COLO668 (cell line): ENCODE results near the gene AMMECR1L.
A peak's percentile ranks its signal among the peaks of the same experiment; 100 is the strongest.
"Not testable (repeated sequence)": the region's sequence is repeated elsewhere in the genome, so short reads cannot be mapped to it uniquely, and the experiment has no call there.

Experiments used
- DNase-seq: peaks from one replicate; lab custom pipeline; 2025; ENCODE audit not compliant: unreplicated experiment; lab: John Stamatoyannopoulos, UW

Gene AMMECR1L

GRCh38 chr2:127885780-127886592 is at the start of gene AMMECR1L:
TSS of gene AMMECR1L (minus strand) at chr2:127885956. CDS start at chr2:127874234, 11,722 bp downstream.
- DNase-seq = peak; percentile 76

- no peak for DNase-seq
Measured at GRCh38 chr2:127935337-127935736, 49.6 kb upstream of the AMMECR1L start.

GRCh38 chr2:127932199-127932876 is 46.6 kb upstream of the AMMECR1L start:
- no peak for DNase-seq

GRCh38 chr2:127929449-127929848 is 43.7 kb upstream of the AMMECR1L start:
- DNase-seq = no peak

GRCh38 chr2:127927384-127927783 is 41.6 kb upstream of the AMMECR1L start:
- no peak for DNase-seq

- no peak for DNase-seq
Measured at GRCh38 chr2:127917916-127918315, 32.2 kb upstream of the AMMECR1L start.

GRCh38 chr2:127913808-127914457 is 28.2 kb upstream of the AMMECR1L start:
- DNase-seq = no peak

- no peak for DNase-seq
Measured at GRCh38 chr2:127911737-127912136, 26.0 kb upstream of the AMMECR1L start.

- no peak for DNase-seq
Measured at GRCh38 chr2:127910415-127910814, 24.7 kb upstream of the AMMECR1L start.

- DNase-seq = peak; percentile 6
Measured at GRCh38 chr2:127909019-127909418, 23.3 kb upstream of the AMMECR1L start.

GRCh38 chr2:127907733-127908400 is 22.1 kb upstream of the AMMECR1L start:
- not testable (repeated sequence) for DNase-seq

GRCh38 chr2:127906206-127906926 is 20.6 kb upstream of the AMMECR1L start:
- DNase-seq = peak; percentile 24

- DNase-seq = no peak
Measured at GRCh38 chr2:127901339-127902056, 15.7 kb upstream of the AMMECR1L start.

GRCh38 chr2:127897531-127898211 is 11.9 kb upstream of the AMMECR1L start:
- DNase-seq = no peak

- no peak for DNase-seq
Measured at GRCh38 chr2:127893494-127893893, 7.7 kb upstream of the AMMECR1L start.

- DNase-seq = no peak
Measured at GRCh38 chr2:127893033-127893432, 7.3 kb upstream of the AMMECR1L start.

GRCh38 chr2:127891811-127892210 is 6.1 kb upstream of the AMMECR1L start:
- DNase-seq = no peak

- DNase-seq = not testable (repeated sequence)
Measured at GRCh38 chr2:127890756-127891155, 5.0 kb upstream of the AMMECR1L start.

- DNase-seq = no peak
Measured at GRCh38 chr2:127888772-127889171, 3.0 kb upstream of the AMMECR1L start.
